Mesenteric fat pad (tissue), 1 donor: ENCODE data around the gene DOHH. TPM values are rescaled to one million over a fixed set of nuclear protein-coding genes. Genes with fewer than 3 reads are reported as not detected.
"Not testable (repeated sequence)": the region's sequence is repeated elsewhere in the genome, so short reads cannot be mapped to it uniquely, and the experiment has no call there.

Experiments used
- DNase-seq: peaks from one replicate; pipeline ENCODE4 v3.0.0-alpha.2; 2020; ENCODE audit warnings: low spot score
- total RNA-seq: library from RNA; stranded (reverse); fragmentation: NEBNext Ultra II Directional; extraction: Animal tissue kit (Norgen Biotek cat#: 25700); gene quantifications from one replicate; pipeline ENCODE4 v1.2.1, GENCODE V29; 2021
- donor health status: DM: yes; HTN: yes; CAD: no.

Gene DOHH
- total RNA-seq, 1 donor from 2014 or later = 10.5 TPM

DNA sequence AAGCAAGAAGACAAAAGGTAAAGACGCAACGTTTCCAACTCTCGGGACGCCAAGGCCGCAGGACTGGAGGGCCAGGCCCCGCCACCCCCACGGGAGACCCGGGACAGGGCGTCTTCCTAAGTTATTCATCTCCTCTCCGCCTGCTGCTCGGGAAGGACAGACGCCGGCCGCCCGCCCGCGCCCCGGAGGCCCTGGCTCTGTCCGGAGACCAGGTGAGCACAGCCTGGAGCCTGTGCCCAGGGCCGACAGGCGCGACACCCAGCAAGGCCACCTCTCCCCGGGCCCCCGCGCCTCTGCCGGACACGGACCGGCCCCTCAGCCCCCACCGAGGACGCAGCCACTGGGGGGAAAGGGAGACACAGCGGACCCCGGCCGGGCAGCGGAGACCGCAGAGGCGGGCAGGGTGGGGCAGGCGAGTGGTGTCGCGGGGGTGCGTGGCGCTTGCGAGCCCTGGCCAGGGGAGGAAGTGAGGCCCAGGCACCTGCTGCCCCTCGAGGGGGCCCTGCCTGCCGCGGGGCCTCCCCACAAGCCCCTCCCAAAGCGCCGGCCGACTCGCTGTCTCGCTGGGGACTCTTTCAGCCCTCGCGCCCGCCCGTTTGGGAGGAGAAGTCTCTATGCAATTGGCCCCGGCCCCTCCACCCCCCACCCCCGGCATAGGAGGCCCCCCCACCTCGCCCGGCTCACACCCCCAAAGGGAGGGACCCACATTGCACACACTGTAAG, 37.3 kb downstream of the DOHH start:
- no peak for DNase-seq

DNA sequence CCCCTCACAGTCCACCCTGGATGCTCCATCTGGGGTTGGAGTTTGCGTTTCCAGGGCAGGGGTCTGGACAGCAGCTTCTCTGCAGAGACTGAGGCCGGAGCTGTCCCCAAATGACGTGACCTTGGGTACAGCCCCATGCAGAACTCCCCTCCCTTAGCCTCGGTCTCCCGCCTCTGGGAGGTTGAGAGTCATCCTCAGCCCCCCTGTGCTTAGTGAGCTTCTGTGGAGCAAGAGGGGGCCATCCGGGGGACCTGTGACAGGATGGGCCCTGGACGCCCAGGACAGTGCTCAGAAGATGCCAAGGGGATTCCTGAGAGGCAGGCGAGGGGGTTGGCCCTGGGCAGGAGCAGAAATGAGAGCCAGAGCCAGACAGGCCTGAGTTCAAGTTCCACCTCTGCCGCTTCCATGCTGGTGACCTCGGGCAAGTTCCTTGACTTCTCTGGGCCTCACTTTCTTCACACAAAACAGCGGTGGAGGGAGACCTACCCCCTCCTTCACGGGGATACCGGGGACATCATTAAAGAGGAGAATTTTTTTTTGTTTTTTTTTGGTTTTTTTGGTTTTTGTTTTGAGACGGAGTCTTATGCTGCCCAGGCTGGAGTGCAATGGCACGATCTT, 40.4 kb downstream of the DOHH start:
- no peak for DNase-seq

DNA sequence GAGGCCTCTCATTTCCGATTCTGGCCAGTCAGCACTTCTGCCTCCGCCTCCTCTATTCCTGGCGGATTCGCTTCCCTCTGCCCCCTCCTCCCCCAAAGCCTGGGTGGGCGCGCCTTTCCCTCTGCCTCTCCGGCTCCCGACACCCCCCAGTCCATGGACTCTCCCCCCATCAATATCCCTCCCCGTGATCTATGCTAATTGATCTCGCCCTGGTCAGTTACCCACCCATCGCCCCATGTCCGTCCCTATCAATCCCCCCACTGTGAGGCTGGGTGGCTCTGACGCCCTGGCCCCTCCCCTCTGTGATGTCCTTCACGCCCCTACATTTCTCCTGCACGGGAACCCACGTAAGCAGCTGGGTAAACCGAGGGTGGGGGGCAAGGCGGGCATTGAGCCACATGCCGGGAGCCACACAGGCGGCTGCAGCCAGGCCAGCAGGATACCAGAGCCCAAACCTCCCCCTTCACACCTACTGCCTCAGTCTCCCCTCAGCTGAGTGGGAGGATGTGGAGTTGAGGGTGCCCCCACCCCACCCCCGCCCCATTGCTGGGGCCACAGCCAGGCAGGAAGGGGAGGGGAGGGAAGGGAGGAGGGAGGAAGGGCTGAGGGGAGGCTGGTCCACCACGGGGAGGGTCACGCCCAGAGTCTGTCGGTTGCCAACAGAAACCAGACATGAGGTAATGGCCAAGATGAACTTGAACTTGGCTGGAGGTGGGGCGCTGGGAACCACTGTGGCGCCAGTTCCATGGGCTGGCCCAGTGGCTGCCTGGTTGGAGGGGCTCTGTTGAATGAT, 41.2 kb downstream of the DOHH start:
- no peak for DNase-seq

- DNase-seq = no peak
Observed at GRCh38 chr19:3458229-3459088, 42.0 kb downstream of the DOHH start.

- no peak for DNase-seq
Observed at GRCh38 chr19:3457528-3458228, 42.8 kb downstream of the DOHH start.

GRCh38 chr19:3456925-3457527, 43.4 kb downstream of the DOHH start:
- no peak for DNase-seq

DNA sequence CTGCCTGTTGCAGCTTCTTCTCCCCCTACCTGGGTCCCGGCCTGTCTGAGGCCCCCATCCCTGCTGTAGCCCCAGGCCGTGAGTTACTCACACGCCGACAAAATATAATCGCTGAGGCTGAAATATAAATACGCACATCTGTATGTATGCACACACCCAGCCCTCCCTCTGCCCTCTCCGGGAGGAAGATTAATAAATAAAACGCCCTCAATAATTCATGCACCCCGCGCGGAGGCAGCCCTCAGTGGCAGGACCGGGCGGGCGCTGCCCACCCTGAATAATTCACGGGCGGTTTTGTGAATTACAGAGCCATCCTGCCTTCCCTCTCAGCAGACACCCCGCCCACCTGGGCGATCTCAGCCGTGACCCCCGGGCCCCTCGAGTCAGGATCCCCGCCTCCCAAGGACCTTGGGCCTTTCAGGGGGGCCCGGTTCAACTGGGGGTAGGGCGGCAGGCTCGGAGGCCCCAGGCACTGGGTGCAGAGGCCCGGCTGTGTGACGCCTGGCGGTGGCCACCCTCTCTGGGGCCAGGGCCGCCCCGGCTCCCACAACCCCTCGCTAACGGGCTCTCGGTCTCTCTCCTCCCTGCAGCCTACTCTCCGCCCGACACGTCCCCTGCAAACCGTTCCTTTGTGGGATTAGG, 44.4 kb downstream of the DOHH start:
- no peak for DNase-seq

- no peak for DNase-seq
Observed at GRCh38 chr19:3455393-3455955, 45.0 kb downstream of the DOHH start.

- no peak for DNase-seq
Observed at GRCh38 chr19:3454656-3455392, 45.6 kb downstream of the DOHH start.

DNA sequence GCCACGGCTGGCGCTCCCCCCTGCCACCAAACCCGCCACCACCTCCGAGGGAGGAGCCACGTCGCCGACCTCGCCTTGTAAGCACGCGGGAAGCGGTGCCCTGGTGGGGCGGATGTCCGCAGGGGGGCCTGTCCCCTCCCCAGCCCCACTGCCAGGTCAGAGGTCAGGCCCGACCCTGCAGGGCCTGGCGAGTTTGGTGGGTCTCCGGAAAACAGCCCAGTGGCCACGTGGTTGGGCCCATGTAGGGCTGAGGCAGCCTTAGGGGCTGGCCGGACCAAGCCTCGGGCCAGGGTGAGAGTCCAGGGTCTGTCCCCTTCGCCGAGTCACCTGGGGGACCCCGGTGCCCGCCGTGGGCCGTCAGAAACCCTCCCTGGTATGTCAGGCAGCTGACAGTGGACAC, 46.6 kb downstream of the DOHH start:
- no peak for DNase-seq

GRCh38 chr19:3452942-3453214, 47.6 kb downstream of the DOHH start:
- DNase-seq = not testable (repeated sequence)

DNA sequence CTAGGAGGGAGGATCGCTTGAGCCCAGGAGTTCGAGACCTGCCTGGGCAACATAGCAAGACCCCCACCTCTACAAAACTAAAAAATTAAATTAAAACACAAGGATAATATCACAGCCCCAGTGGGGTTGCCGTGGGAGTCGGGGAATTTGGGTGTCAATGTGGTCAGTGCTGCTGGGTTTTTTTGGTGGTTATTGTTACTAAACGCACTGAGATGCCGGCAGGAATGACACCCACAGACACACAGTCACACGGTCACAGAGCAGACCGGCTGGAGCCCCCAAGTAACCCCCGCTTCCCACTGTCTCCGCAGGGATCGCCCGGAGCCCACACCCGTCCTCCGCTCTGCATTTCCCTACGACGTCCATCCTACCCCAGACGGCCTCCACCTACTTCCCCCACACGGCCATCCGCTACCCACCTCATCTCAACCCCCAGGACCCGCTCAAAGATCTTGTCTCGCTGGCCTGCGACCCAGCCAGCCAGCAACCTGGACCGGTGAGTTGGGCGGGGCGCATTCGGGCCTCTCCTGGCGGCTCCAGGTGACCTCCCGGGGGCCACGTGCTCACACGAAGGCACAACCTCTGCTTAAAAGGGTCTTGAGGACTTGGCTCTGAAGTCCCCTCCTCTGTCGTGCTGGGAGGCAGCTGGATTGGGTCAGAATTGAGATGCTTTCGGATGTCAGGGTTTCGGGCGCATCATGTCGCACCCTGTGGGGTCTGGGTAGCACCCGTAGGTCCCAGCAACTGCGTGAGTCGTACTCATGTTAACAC, 48.1 kb downstream of the DOHH start:
- DNase-seq = no peak

- no peak for DNase-seq
Observed at GRCh38 chr19:3451451-3451866, 49.0 kb downstream of the DOHH start.

DNA sequence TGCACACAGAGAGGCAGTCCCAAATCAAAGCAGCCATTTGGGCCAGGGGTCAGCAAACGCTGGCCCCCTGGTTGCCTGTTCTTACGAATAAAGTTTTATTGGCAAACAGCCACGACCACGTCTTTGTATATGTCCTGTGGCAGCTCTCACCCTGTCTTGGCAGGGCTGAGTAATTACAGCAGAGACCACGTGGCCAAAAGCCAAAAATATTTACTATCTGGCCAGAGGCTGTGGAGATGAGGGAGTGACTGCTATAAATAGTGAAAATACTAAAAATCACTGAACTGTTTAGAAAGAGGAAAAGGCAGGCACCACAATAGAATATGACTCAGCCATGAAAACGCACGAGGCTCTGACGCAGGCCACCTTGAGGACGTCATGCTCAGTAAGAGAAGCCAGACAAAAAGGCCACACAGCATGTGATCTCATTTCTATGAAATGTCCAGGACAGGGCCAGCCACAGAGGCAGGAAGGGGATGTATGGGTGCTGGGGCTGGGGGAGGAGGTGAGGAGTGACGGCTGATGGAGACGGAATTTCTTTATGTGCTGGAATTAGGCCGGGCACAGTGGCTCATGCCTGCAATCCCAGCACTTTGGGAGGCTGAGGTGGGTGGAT, 49.6 kb downstream of the DOHH start:
- no peak for DNase-seq

DNA sequence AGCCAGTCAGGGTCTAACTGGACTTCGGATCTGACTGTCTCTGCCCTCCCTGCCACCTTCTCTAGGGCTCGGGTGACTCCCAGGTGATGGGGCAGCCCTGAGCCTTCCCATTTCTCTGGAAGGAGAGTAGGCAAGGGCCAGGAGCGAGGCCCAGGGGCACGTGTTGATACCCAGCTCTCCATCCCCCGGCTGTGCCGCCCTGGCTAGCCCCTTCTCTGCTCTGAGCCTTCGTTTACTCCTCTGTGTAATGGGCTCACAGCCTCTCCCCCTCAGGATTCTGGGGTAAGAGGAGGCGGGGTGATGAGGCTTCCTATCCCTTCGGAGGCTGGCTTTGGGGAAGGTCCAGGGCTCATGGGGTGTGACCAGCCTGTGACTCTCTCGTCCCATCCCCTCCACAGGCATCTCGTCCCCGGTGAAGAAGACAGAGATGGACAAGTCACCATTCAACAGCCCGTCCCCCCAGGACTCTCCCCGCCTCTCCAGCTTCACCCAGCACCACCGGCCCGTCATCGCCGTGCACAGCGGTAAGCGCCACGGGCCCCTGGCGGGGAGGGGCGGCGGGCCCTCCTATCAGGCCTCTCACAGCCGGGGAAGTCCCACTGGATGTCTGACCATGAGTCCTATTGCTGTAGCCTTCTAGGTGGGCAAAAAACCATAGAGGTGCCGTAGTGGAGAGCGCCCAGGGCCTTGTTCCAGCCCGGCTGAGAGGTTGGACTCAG, 51.7 kb downstream of the DOHH start:
- DNase-seq = no peak

- DNase-seq = not testable (repeated sequence)
Observed at GRCh38 chr19:3446657-3447056, 53.8 kb downstream of the DOHH start.

DNA sequence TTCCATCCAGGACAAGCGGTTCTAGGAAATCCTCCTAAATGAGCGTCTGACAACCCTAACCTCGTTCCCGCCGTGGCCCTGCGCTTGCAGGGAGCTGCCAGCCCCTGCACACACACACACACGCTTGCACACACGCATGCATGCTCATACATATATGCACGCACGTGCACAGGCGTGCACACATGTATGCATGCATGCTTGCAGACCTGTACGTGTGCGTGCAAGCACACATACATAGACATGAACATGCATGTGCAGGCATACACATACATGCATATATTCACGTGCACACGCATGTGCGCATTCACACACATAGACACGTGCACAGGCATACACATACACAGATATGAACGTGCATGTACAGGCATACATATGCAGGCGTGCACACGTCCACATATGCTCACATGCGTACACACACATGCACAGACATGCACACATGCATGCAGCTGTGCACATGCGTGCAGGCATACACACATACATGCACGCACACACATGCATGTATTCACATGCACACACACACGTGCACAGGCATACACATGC, 55.7 kb downstream of the DOHH start:
- DNase-seq = no peak
